DMS153 (cell line): ENCODE results near the gene PCDHGA3.
"Not testable (repeated sequence)": the region's sequence is repeated elsewhere in the genome, so short reads cannot be mapped to it uniquely, and the experiment has no call there.

ENCODE experiments used
- DNase-seq: peaks from one replicate; lab custom pipeline; 2025; lab: John Stamatoyannopoulos, UW

Gene PCDHGA3

GRCh38 chr5:141383345-141383744, 39.7 kb downstream of the PCDHGA3 start:
- no peak for DNase-seq

- no peak for DNase-seq
These were observed 41.0 kb downstream of the PCDHGA3 start for GRCh38 chr5:141384471-141385267.

- DNase-seq = not testable (repeated sequence)
These were observed 44.1 kb downstream of the PCDHGA3 start, which contains the start of gene PCDHGB4 for GRCh38 chr5:141387557-141388311. PCDHGB4 (plus strand) TSS chr5:141387698; CDS start chr5:141387885, 187 bp downstream.

GRCh38 chr5:141388661-141389060, 45.0 kb downstream of the PCDHGA3 start:
- no peak for DNase-seq

- no peak for DNase-seq
These were observed 45.8 kb downstream of the PCDHGA3 start for GRCh38 chr5:141389153-141390042.

- DNase-seq = no peak
These were observed 49.0 kb downstream of the PCDHGA3 start, which contains the start of gene PCDHGA8 for GRCh38 chr5:141392429-141393198. PCDHGA8 (plus strand) TSS chr5:141392633; CDS start chr5:141392814, 181 bp downstream.

GRCh38 chr5:141393267-141393666, 49.6 kb downstream of the PCDHGA3 start:
- DNase-seq = no peak

GRCh38 chr5:141394401-141395187, 51.0 kb downstream of the PCDHGA3 start:
- DNase-seq = not testable (repeated sequence)
